GM23338 (cell line): ENCODE measurements around the gene CPXM2. TPM values are rescaled to one million over a fixed set of nuclear protein-coding genes. Genes with fewer than 3 reads are reported as not detected.

Experiments used
- ATAC-seq: fragments of 200-7000 bp; cut with Tn5 transposase; 3 replicates; pipeline ENCODE4 v1.9.1; 2020
- DNase-seq: peaks from one replicate; pipeline ENCODE4 v3.0.0-alpha.2; 2015; ENCODE audit warnings: low spot score
- H2AFZ ChIP-seq: fragments of 200-600 bp; sonication (generic); 2 replicates; pipeline ENCODE4 v1.8.0; 2016; ENCODE audit warnings: antibody characterized with exemption, mild to moderate bottlenecking, moderate library complexity
- H3F3A ChIP-seq: fragments of 200-600 bp; sonication (generic); replicated peaks from 2 replicates; pipeline ENCODE4 v1.8.0; 2017; ENCODE audit warnings: antibody characterized with exemption, mixed run types, low read depth
- H3K27ac ChIP-seq: fragments of 200-600 bp; sonication (generic); 2 replicates; pipeline ENCODE4 v1.6.1; 2016; ENCODE audit warnings: low read depth
- H3K27me3 ChIP-seq: fragments of 200-600 bp; sonication (generic); 2 replicates; pipeline ENCODE4 v1.8.0; 2016; ENCODE audit warnings: mild to moderate bottlenecking, mixed run types, moderate library complexity; ENCODE audit not compliant: insufficient read depth
- H3K36me3 ChIP-seq: fragments of 200-600 bp; sonication (generic); 2 replicates; pipeline ENCODE4 v1.8.0; 2016; ENCODE audit warnings: mild to moderate bottlenecking; ENCODE audit not compliant: insufficient read depth
- H3K4me1 ChIP-seq: fragments of 200-600 bp; sonication (generic); 2 replicates; pipeline ENCODE4 v1.8.0; 2016; ENCODE audit warnings: mild to moderate bottlenecking, moderate library complexity; ENCODE audit not compliant: insufficient read depth
- H3K4me2 ChIP-seq: fragments of 200-600 bp; sonication (generic); 2 replicates; pipeline ENCODE4 v1.7.1; 2017; ENCODE audit warnings: mixed run types
- H3K4me3 ChIP-seq: fragments of 200-600 bp; sonication (generic); 2 replicates; pipeline ENCODE4 v1.6.1; 2016; ENCODE audit warnings: mixed run types
- H3K79me2 ChIP-seq: fragments of 200-600 bp; sonication (generic); replicated peaks from 2 replicates; pipeline ENCODE4 v1.8.0; 2017; ENCODE audit warnings: mild to moderate bottlenecking; ENCODE audit not compliant: insufficient read depth
- H3K9me2 ChIP-seq: fragments of 200-600 bp; sonication (generic); 2 replicates; pipeline ENCODE4 v1.8.0; 2017; ENCODE audit not compliant: insufficient read depth
- H4K20me1 ChIP-seq: fragments of 200-600 bp; sonication (generic); replicated peaks from 2 replicates; pipeline ENCODE4 v1.8.0; 2017; ENCODE audit warnings: mild to moderate bottlenecking; ENCODE audit not compliant: insufficient read depth
- H3K27ac Mint-ChIP-seq: 2 replicates; pipeline ENCODE4 v1.8.0; 2020; ENCODE audit warnings: inconsistent platforms, mild to moderate bottlenecking, moderate library complexity, mixed read lengths
- H3K27me3 Mint-ChIP-seq: 3 replicates; pipeline ENCODE4 v1.8.0; 2022; ENCODE audit warnings: low read depth, mild to moderate bottlenecking, moderate library complexity, mixed read lengths, inconsistent platforms; ENCODE audit not compliant: insufficient read depth, poor library complexity
- H3K36me3 Mint-ChIP-seq: 3 replicates; pipeline ENCODE4 v1.8.0; 2021; ENCODE audit warnings: low read depth, mild to moderate bottlenecking, inconsistent platforms, moderate library complexity, mixed read lengths
- H3K4me1 Mint-ChIP-seq: 3 replicates; pipeline ENCODE4 v1.8.0; 2020; ENCODE audit warnings: mild to moderate bottlenecking, inconsistent platforms, mixed read lengths
- H3K4me3 Mint-ChIP-seq: 3 replicates; pipeline ENCODE4 v1.8.0; 2021; ENCODE audit warnings: moderate library complexity, mild to moderate bottlenecking, inconsistent platforms, mixed read lengths
- H3K9me3 Mint-ChIP-seq: 3 replicates; pipeline ENCODE4 v1.8.0; 2020; ENCODE audit warnings: moderate library complexity, mild to moderate bottlenecking, inconsistent platforms, mixed read lengths
- CREB1 ChIP-seq: fragments of 250-450 bp; sonication (Bioruptor Pico); IDR thresholded peaks from 2 replicates; pipeline ENCODE4 v1.5.0; 2020; ENCODE audit warnings: low read depth, mild to moderate bottlenecking, moderate library complexity
- CTCF ChIP-seq, 2 experiments: fragments of 200-600 bp in 1 of 2; sonication (generic) in 1 of 2; conservative IDR thresholded peaks; 2 replicates each; pipeline versions ENCODE4 v1.5.1 to v1.6.1; 2016 to 2017; ENCODE audit warnings: antibody characterized with exemption in 2 of 2, low read depth in 2 of 2, mild to moderate bottlenecking in 2 of 2, moderate library complexity in 1 of 2
- ETS1 ChIP-seq: IDR thresholded peaks from 2 replicates; pipeline ENCODE4 v1.6.1; 2016; ENCODE audit warnings: antibody characterized with exemption
- EZH2 ChIP-seq: fragments of 200-600 bp; sonication (generic); IDR thresholded peaks from one replicate; pipeline ENCODE4 v1.8.0; 2017; ENCODE audit warnings: antibody characterized with exemption, mild to moderate bottlenecking, low read depth; ENCODE audit not compliant: unreplicated experiment
- EZH2phosphoT487 ChIP-seq: fragments of 200-600 bp; sonication (generic); IDR thresholded peaks from one replicate; pipeline ENCODE4 v1.8.1; 2018; ENCODE audit warnings: antibody characterized with exemption; ENCODE audit not compliant: unreplicated experiment
- JUNB ChIP-seq: IDR thresholded peaks from one replicate; pipeline ENCODE4 v1.6.1; 2016; ENCODE audit warnings: antibody characterized with exemption; ENCODE audit not compliant: unreplicated experiment
- NANOG ChIP-seq: IDR thresholded peaks from 2 replicates; pipeline ENCODE4 v1.6.1; 2016; ENCODE audit warnings: antibody characterized with exemption, borderline replicate concordance
- POLR2AphosphoS5 ChIP-seq: IDR thresholded peaks from 2 replicates; pipeline ENCODE4 v1.6.1; 2016; ENCODE audit warnings: antibody characterized with exemption, low read depth
- STAT1 ChIP-seq: IDR thresholded peaks from one replicate; pipeline ENCODE4 v1.6.1; 2016; ENCODE audit warnings: antibody characterized with exemption; ENCODE audit not compliant: unreplicated experiment
- ZNF114 ChIP-seq: fragments of 250-450 bp; sonication (Bioruptor Pico); IDR thresholded peaks from 2 replicates; pipeline ENCODE4 v1.5.0; 2020; ENCODE audit warnings: mild to moderate bottlenecking, moderate library complexity
- ZNF331 ChIP-seq: fragments of 250-450 bp; sonication (Bioruptor Pico); IDR thresholded peaks from 2 replicates; pipeline ENCODE4 v1.5.0; 2020; ENCODE audit warnings: low read depth, mild to moderate bottlenecking, moderate library complexity
- polyA plus RNA-seq: library from polyadenylated mRNA; unstranded; fragments of >200 nt; fragmentation: Nextera tagmentation; extraction: Ambion mirVana; gene quantifications from 2 replicates; pipeline ENCODE4 v1.2.1, GENCODE V29; 2016
- total RNA-seq: library from RNA; depleted of rRNA; stranded (reverse); fragments of >200 nt; shearing (Covaris generic); gene quantifications from 2 replicates; pipeline ENCODE4 v1.2.3, GENCODE V29; 2014
- TF ChIP-seq, protein P1 (sequence below): fragments of 250-450 bp; sonication (Bioruptor Pico); IDR thresholded peaks from 2 replicates; pipeline ENCODE4 v1.5.0; 2020; ENCODE audit warnings: mild to moderate bottlenecking, moderate library complexity
- TF ChIP-seq, protein P2 (sequence below): IDR thresholded peaks from one replicate; pipeline ENCODE4 v1.6.1; 2018; ENCODE audit warnings: antibody characterized with exemption; ENCODE audit not compliant: unreplicated experiment

The CPXM2 gene
- total and polyA plus RNA-seq, 2 experiments from 2014 or later = 1.6 to 8.1 TPM

DNA sequence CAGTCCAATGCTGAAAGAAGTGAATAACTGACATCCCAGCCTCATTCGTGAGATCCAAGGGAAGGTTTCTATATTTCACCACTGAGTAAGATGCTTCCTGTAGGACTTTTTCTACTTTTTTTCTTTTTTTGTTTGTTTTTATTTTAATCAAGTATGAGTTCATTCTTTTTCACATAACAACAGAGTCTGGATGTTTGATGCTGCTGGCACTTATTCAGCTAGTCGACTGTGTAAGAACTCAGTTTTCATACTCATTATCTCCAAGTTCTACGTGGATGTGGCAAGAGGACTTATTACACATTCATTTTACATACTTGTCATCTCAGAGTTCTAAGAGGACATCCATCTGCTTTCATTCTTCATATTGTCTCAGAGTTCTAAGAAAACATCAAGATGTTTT, 86.9 kb downstream of the CPXM2 start:
- peaks cover 4% of the 10 kb centered on the region for H3K9me3 Mint-ChIP-seq
- no peak overlapping the region for H3K27ac ChIP-seq
- no peak overlapping the region for H2AFZ ChIP-seq

More for the DNA sequence above, 86.9 kb downstream of the CPXM2 start:
- no peak for DNase-seq
- H3K4me3 Mint-ChIP-seq = no peak overlapping the region
- no peak overlapping the region for H3K27ac Mint-ChIP-seq
- Histone ChIP-seq H3K36me3 (no peaks in the 10 kb centered on the region), H3K27me3 (no peaks in the 10 kb centered on the region), H3K4me2 (no peak overlapping the region), H3K9me2 (no peaks in the 10 kb centered on the region), H3K79me2 (no peaks in the 10 kb centered on the region), H3K4me3 (no peak overlapping the region), H4K20me1 (no peaks in the 10 kb centered on the region), H3K4me1 (peaks cover 12% of the 10 kb centered on the region; the same call in 1 of the 2 replicates), H3F3A (no peaks in the 10 kb centered on the region)
- TF ChIP-seq CREB1 (CRISPR knock-in tag) (no peak), POLR2AphosphoS5 (no peak), ZNF331 (CRISPR knock-in tag) (no peak), EZH2 (no peak), STAT1 (no peak), ETS1 (no peak), JUNB (no peak), CTCF (conservative IDR thresholded peaks at IDR 0.05; ENCODE audit: low read depth in 2 of 2) (no peak), ZNF114 (CRISPR knock-in tag) (no peak), NANOG (no peak), EZH2phosphoT487 (no peak)
- TF ChIP-seq, protein P1, sequence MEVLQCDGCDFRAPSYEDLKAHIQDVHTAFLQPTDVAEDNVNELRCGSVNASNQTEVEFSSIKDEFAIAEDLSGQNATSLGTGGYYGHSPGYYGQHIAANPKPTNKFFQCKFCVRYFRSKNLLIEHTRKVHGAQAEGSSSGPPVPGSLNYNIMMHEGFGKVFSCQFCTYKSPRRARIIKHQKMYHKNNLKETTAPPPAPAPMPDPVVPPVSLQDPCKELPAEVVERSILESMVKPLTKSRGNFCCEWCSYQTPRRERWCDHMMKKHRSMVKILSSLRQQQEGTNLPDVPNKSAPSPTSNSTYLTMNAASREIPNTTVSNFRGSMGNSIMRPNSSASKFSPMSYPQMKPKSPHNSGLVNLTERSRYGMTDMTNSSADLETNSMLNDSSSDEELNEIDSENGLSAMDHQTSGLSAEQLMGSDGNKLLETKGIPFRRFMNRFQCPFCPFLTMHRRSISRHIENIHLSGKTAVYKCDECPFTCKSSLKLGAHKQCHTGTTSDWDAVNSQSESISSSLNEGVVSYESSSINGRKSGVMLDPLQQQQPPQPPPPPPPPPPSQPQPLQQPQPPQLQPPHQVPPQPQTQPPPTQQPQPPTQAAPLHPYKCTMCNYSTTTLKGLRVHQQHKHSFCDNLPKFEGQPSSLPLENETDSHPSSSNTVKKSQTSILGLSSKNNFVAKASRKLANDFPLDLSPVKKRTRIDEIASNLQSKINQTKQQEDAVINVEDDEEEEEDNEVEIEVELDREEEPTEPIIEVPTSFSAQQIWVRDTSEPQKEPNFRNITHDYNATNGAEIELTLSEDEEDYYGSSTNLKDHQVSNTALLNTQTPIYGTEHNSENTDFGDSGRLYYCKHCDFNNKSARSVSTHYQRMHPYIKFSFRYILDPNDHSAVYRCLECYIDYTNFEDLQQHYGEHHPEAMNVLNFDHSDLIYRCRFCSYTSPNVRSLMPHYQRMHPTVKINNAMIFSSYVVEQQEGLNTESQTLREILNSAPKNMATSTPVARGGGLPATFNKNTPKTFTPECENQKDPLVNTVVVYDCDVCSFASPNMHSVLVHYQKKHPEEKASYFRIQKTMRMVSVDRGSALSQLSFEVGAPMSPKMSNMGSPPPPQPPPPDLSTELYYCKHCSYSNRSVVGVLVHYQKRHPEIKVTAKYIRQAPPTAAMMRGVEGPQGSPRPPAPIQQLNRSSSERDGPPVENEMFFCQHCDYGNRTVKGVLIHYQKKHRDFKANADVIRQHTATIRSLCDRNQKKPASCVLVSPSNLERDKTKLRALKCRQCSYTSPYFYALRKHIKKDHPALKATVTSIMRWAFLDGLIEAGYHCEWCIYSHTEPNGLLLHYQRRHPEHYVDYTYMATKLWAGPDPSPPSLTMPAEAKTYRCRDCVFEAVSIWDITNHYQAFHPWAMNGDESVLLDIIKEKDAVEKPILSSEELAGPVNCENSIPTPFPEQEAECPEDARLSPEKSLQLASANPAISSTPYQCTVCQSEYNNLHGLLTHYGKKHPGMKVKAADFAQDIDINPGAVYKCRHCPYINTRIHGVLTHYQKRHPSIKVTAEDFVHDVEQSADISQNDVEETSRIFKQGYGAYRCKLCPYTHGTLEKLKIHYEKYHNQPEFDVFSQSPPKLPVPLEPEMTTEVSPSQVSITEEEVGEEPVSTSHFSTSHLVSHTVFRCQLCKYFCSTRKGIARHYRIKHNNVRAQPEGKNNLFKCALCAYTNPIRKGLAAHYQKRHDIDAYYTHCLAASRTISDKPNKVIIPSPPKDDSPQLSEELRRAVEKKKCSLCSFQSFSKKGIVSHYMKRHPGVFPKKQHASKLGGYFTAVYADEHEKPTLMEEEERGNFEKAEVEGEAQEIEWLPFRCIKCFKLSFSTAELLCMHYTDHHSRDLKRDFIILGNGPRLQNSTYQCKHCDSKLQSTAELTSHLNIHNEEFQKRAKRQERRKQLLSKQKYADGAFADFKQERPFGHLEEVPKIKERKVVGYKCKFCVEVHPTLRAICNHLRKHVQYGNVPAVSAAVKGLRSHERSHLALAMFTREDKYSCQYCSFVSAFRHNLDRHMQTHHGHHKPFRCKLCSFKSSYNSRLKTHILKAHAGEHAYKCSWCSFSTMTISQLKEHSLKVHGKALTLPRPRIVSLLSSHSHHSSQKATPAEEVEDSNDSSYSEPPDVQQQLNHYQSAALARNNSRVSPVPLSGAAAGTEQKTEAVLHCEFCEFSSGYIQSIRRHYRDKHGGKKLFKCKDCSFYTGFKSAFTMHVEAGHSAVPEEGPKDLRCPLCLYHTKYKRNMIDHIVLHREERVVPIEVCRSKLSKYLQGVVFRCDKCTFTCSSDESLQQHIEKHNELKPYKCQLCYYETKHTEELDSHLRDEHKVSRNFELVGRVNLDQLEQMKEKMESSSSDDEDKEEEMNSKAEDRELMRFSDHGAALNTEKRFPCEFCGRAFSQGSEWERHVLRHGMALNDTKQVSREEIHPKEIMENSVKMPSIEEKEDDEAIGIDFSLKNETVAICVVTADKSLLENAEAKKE (CRISPR knock-in tag) = no peak
- TF ChIP-seq, protein P2, sequence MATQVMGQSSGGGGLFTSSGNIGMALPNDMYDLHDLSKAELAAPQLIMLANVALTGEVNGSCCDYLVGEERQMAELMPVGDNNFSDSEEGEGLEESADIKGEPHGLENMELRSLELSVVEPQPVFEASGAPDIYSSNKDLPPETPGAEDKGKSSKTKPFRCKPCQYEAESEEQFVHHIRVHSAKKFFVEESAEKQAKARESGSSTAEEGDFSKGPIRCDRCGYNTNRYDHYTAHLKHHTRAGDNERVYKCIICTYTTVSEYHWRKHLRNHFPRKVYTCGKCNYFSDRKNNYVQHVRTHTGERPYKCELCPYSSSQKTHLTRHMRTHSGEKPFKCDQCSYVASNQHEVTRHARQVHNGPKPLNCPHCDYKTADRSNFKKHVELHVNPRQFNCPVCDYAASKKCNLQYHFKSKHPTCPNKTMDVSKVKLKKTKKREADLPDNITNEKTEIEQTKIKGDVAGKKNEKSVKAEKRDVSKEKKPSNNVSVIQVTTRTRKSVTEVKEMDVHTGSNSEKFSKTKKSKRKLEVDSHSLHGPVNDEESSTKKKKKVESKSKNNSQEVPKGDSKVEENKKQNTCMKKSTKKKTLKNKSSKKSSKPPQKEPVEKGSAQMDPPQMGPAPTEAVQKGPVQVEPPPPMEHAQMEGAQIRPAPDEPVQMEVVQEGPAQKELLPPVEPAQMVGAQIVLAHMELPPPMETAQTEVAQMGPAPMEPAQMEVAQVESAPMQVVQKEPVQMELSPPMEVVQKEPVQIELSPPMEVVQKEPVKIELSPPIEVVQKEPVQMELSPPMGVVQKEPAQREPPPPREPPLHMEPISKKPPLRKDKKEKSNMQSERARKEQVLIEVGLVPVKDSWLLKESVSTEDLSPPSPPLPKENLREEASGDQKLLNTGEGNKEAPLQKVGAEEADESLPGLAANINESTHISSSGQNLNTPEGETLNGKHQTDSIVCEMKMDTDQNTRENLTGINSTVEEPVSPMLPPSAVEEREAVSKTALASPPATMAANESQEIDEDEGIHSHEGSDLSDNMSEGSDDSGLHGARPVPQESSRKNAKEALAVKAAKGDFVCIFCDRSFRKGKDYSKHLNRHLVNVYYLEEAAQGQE = no peak
- peaks cover 24% of the 10 kb centered on the region for H3K4me1 Mint-ChIP-seq
- H3K27me3 Mint-ChIP-seq = peaks cover 2% of the 10 kb centered on the region
- ATAC-seq = no peak
- H3K36me3 Mint-ChIP-seq = peaks cover 4% of the 10 kb centered on the region; the same call in 1 of the 3 replicates
